Measurements from ENCODE around the gene BCLAF1.

The BCLAF1 gene

GRCh38 chr6:136307351-136307750, 17.7 kb upstream of the BCLAF1 start:
- DNase-seq (ENCODE audit: low read depth), result no peak
- no peak for TF ChIP-seq MYC (IDR thresholded peaks at IDR 0.05; ENCODE audit: low read depth, low read length)
- no peak for TF ChIP-seq CTCF (IDR thresholded peaks at IDR 0.05; ENCODE audit: low read depth, low read length)
- no peak for TF ChIP-seq MAX (IDR thresholded peaks at IDR 0.05; ENCODE audit: low read depth, low read length)
- TF ChIP-seq POLR2A (IDR thresholded peaks at IDR 0.05; ENCODE audit: extremely low read depth, insufficient read length), result no peak
- no peak overlapping the region for H3K4me3 ChIP-seq (ENCODE audit: low read depth, low read length)

- TF ChIP-seq MAX (IDR thresholded peaks at IDR 0.05; ENCODE audit: low read depth, low read length) (no peak), POLR2A (IDR thresholded peaks at IDR 0.05; ENCODE audit: extremely low read depth, insufficient read length) (no peak), CTCF (IDR thresholded peaks at IDR 0.05; ENCODE audit: low read depth, low read length) (no peak), MYC (IDR thresholded peaks at IDR 0.05; ENCODE audit: low read depth, low read length) (no peak)
- DNase-seq (ENCODE audit: low read depth), result no peak
Observed at GRCh38 chr6:136306466-136306865, 16.8 kb upstream of the BCLAF1 start.

GRCh38 chr6:136304410-136304809, 14.8 kb upstream of the BCLAF1 start:
- DNase-seq (ENCODE audit: low read depth), result no peak
- TF ChIP-seq MYC (IDR thresholded peaks at IDR 0.05; ENCODE audit: low read depth, low read length) (no peak), POLR2A (IDR thresholded peaks at IDR 0.05; ENCODE audit: extremely low read depth, insufficient read length) (no peak), MAX (IDR thresholded peaks at IDR 0.05; ENCODE audit: low read depth, low read length) (no peak), CTCF (IDR thresholded peaks at IDR 0.05; ENCODE audit: low read depth, low read length) (no peak)
- H3K4me3 ChIP-seq (ENCODE audit: low read depth, low read length), result no peak overlapping the region

More at GRCh38 chr6:136306466-136306865, 16.8 kb upstream of the BCLAF1 start:
- H3K4me3 ChIP-seq (ENCODE audit: low read depth, low read length), result no peak overlapping the region

GRCh38 chr6:136303516-136303915, 13.9 kb upstream of the BCLAF1 start:
- TF ChIP-seq MYC (IDR thresholded peaks at IDR 0.05; ENCODE audit: low read depth, low read length), result no peak
- no peak for TF ChIP-seq MAX (IDR thresholded peaks at IDR 0.05; ENCODE audit: low read depth, low read length)
- TF ChIP-seq POLR2A (IDR thresholded peaks at IDR 0.05; ENCODE audit: extremely low read depth, insufficient read length), result no peak
- no peak for TF ChIP-seq CTCF (IDR thresholded peaks at IDR 0.05; ENCODE audit: low read depth, low read length)
- no peak overlapping the region for H3K4me3 ChIP-seq (ENCODE audit: low read depth, low read length)
- DNase-seq (ENCODE audit: low read depth), result no peak

GRCh38 chr6:136294621-136295020, 5.0 kb upstream of the BCLAF1 start:
- no peak overlapping the region for H3K4me3 ChIP-seq (ENCODE audit: low read depth, low read length)
- DNase-seq (ENCODE audit: low read depth), result no peak
- TF ChIP-seq CTCF (IDR thresholded peaks at IDR 0.05; ENCODE audit: low read depth, low read length) (no peak), MAX (IDR thresholded peaks at IDR 0.05; ENCODE audit: low read depth, low read length) (no peak), POLR2A (IDR thresholded peaks at IDR 0.05; ENCODE audit: extremely low read depth, insufficient read length) (no peak), MYC (IDR thresholded peaks at IDR 0.05; ENCODE audit: low read depth, low read length) (no peak)

All from NB4 (cell line).